LNCAP (cell line): ENCODE measurements around the gene S100A3.

Experiments used
- TF ChIP-seq, protein P1 (sequence below): fragments of 450-650 bp; IDR thresholded peaks from 2 replicates; pipeline ENCODE4 v1.5.1; 2017; ENCODE audit warnings: mild to moderate bottlenecking

Gene S100A3

DNA sequence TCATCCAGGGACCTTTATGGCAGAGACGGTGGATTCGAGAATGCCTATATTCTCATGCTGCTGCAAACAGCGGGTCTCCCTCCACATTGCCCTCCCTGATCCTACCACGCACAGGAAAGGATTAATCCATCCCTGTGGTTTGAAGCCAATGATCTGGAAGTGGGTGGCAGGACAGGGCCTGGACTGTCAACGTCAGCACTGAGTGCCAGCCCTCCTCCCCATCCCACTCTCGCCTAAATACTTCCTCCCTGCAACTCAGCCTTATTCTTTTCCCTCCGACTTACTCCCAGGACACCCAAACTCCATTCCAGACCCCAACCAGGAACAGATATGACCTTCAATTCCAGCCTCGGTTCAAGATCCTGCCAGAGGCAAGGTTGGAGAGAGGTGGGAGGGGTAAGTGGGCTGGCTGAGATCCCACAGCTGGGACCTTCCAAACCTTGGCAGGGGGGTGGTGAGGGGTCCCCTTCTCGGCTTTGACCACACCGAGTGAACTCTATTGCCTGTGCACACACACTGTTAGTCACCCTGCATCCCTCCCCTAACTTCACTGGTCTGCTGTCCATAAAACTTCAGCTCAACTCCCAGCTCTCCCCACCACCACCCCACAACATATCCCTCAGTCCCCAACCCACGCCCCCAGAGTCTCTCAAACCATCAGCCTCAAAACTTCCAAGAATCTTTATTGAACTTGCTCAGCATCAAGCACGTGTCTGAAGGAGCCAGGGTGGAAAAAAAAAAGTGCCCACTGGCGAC, 5.9 kb downstream of the S100A3 start:
- TF ChIP-seq, protein P1, sequence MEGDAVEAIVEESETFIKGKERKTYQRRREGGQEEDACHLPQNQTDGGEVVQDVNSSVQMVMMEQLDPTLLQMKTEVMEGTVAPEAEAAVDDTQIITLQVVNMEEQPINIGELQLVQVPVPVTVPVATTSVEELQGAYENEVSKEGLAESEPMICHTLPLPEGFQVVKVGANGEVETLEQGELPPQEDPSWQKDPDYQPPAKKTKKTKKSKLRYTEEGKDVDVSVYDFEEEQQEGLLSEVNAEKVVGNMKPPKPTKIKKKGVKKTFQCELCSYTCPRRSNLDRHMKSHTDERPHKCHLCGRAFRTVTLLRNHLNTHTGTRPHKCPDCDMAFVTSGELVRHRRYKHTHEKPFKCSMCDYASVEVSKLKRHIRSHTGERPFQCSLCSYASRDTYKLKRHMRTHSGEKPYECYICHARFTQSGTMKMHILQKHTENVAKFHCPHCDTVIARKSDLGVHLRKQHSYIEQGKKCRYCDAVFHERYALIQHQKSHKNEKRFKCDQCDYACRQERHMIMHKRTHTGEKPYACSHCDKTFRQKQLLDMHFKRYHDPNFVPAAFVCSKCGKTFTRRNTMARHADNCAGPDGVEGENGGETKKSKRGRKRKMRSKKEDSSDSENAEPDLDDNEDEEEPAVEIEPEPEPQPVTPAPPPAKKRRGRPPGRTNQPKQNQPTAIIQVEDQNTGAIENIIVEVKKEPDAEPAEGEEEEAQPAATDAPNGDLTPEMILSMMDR = no peak

DNA sequence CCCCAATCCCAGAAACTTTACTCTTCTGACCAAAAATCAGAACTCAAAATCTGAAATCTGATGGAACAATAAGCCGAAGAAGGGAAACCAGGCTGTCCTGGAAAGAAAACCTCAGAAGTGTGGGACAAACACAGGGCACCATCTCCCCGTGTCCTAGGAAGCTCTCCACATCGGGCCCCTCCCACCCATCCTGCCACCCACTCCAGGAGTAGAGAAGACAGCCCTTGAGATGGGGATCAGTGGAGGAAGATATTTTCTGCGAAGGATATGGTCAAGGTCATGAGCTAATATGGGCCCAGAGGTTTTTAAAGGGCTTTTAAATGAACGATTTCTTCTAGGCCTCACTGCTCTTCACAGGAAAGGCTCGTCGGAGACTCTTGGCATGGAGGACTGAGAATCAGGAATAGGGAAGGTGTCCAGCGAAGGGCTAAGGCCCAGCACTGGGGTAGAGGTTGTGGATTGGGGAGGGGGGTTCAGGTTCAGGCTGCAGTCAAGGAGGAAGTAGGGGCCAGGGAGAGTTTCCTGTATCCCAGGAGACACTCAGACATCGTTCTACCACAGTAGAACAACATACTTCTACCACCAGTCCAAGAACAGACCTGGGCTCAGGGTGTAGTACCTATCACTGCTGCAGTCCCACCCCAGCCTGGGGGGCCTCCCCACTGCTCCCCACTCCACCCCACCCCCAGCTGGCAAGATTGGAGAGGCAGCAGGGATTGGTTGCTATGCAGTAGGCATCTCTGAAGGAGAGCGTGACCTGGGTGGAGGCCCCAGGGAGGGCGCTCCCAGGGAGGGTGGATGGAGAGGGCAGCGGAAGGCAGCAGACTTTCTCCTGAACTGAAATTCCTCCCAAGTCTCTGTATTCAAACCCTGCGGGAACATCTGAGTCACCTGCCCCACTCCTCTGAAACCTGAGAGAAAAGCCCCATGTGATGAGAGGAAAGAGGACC, 7.1 kb downstream of the S100A3 start:
- TF ChIP-seq, protein P1 = no peak

GRCh38 chr1:153540394-153541361, 8.4 kb downstream of the S100A3 start, which contains the start of gene S100A5:
S100A5 (minus strand) TSS chr1:153540934; CDS start chr1:153540191, 743 bp downstream.
- TF ChIP-seq, protein P1 = no peak

DNA sequence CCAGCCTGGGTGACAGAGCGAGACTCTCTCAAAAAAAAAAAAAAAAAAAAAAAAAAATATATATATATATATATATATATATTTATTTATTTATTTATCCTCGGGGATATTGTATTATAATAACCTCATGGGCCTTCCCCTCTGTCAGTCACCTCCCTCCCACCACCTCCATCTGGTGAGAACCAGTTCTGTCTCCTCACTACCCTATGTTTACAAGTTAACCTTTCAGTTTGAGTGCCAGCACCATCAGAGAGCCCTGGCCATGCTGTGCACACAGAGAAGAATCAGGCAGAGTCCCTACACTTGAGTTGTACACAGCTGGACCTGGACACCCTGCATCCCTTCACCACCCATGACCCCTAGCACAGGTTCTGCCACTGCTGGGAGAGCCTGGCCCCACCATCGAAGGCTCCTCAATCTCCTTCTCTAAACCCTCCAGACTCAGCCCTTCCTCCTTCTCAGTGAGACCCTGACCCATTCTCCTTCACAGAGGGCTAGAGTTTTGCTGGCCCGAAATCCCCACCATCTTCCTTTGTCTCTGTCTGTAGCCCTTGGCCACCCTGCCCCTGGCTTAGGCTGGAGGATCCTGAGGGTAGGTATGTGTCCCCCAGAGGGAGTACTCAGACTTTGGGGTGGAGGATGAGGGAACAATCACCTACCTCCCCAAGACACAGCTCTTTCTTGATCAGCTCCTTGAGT, 9.5 kb downstream of the S100A3 start:
- TF ChIP-seq, protein P1 = no peak

GRCh38 chr1:153538315-153538821, 10.7 kb downstream of the S100A3 start:
- TF ChIP-seq, protein P1 = no peak

GRCh38 chr1:153537376-153537730, 11.7 kb downstream of the S100A3 start:
- TF ChIP-seq, protein P1 = no peak
